Measurements from ENCODE around the gene C1orf53.

The C1orf53 gene

DNA sequence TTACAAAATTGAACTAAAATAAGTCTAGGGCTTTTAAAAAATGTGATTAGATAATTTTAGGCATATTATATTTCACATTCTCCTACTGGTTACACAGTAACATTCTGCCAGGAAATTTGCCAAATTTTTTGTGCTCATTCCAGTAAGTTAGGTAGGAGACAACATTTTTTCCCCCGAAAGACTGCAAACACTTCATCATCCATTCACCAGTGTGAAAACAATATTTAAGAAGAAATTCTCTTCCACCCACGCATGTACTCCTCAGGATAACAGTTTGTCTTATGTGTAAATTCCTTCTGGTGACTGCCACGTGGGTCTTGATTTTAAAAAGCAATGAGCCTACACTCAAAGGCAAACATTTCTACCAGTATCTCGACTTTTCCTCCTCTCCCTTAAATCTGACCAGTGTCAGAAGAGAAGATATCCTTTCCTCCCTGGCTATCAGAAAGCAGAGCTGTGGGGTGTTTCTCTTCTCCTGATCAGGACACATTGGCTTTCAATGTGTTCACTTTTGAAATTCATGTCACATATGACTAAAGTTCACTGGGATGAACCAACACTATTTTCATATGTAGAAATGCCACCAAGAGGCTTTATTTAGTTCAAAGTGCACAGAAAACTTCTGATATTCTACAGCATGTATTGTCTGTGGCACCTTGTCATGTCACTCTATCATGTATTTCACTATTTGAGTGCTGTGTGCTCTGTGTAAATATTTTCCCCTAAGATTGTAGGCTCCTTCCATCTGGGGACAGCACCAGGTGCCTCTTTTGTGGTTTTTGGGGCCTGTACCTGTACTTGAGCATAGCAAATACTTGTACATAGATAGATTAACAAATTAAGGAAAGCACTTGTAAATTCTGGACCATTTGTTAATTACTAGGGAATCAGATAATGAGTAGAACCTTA lies 53.3 kb downstream of the C1orf53 start:
- TF ChIP-seq ZFX (IDR thresholded peaks at IDR 0.05): no peak
- TF ChIP-seq, protein P1, sequence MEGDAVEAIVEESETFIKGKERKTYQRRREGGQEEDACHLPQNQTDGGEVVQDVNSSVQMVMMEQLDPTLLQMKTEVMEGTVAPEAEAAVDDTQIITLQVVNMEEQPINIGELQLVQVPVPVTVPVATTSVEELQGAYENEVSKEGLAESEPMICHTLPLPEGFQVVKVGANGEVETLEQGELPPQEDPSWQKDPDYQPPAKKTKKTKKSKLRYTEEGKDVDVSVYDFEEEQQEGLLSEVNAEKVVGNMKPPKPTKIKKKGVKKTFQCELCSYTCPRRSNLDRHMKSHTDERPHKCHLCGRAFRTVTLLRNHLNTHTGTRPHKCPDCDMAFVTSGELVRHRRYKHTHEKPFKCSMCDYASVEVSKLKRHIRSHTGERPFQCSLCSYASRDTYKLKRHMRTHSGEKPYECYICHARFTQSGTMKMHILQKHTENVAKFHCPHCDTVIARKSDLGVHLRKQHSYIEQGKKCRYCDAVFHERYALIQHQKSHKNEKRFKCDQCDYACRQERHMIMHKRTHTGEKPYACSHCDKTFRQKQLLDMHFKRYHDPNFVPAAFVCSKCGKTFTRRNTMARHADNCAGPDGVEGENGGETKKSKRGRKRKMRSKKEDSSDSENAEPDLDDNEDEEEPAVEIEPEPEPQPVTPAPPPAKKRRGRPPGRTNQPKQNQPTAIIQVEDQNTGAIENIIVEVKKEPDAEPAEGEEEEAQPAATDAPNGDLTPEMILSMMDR (conservative IDR thresholded peaks at IDR 0.05): no peak
- no peak overlapping the region for H3K27ac ChIP-seq

Data from C4-2B (cell line).